ENCODE data around the gene FBXO46.
A peak's percentile ranks its signal among the peaks of the same experiment; 100 is the strongest.

The FBXO46 gene

DNA sequence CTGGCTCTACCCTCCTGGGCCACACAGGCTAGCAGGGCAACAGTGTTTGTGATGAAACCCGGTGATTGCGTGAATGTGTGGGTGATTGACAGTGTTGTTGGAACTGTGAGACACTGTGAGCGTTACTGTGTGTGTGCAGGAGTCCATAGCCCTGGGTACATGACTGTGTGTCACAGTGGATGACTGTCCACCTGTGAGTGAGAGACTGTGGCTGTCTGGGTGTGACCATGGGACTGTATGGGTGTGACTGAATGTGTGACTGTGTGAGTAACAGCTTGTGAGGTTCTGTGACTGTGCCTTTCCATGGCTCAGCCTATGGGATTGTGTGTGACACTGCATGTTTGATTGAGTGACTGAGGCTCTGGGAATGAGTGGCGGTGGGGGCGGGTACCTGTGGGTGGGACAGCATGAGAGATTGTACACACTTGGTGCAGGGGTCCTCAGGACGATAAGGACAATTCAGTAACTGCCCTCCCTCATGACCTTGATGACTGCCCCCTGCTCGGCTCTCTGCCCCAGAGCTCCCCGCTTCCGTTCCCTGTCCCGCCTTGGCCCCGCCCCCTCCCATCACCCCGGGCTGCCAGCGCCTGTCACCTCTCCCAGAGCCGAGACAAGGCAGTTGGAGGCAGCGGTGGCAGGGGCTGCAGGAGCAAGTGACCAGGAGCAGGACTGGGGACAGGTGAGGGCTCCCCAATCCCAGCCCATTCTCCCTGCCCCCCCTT, 62.9 kb downstream of the FBXO46 start, which contains the start of gene GIPR:
GIPR (plus strand) TSS at position 602 of the 722 bp plus-strand sequence. CDS start 1,300 bp downstream, outside the sequence.
- Histone ChIP-seq H3K4me3 (ENCODE audit: low read depth, low read length) (peak within 1 kb of the TSS; percentile 48), H3K4me1 (ENCODE audit: control insufficient read depth, insufficient read depth, low read length) (peaks cover 10% of the 10 kb centered on the region), H3K36me3 (ENCODE audit: control insufficient read depth in 2 of 2, insufficient read depth in 1 of 2, low read length in 2 of 2) (no peaks in the 10 kb centered on the region; a peak in 1 of 3 replicates), H3K27ac (ENCODE audit: extremely low read depth, low read depth, low read length) (no peak within 1 kb of the TSS; the same call in 1 of the 2 replicates), H3K9me3 (ENCODE audit: control insufficient read depth, insufficient read depth, low read depth, low read length) (no peaks in the 10 kb centered on the region)
- POLR2A ChIA-PET: interaction anchor here (0.7 to 3.1 kb wide), 4 partner anchors 14 to 83 kb away, joined by 3 to 8 read pairs (median 4); partner anchors contain the start of genes QPCTL and SNRPD2
- CTCF ChIA-PET: interaction anchor here (0.6 to 4.8 kb wide), 5 partner anchors 10 to 201 kb away, joined by 3 to 31 read pairs (median 4); no protein-coding TSS in a partner anchor
- TF ChIP-seq ZNF76 (tag by site-specific recombination; IDR thresholded peaks at IDR 0.05; ENCODE audit: borderline replicate concordance, low read depth) (peak; percentile 45), BCL11A (tag by site-specific recombination; IDR thresholded peaks at IDR 0.05; ENCODE audit: low read depth) (0 out of 2 replicates have a peak, but pooled peaks have one; percentile 15), ZNF610 (tag by site-specific recombination; IDR thresholded peaks at IDR 0.05; ENCODE audit: borderline replicate concordance) (no peak), GLIS1 (tag by site-specific recombination; IDR thresholded peaks at IDR 0.05) (peak; percentile 41; the same call in 1 of the 2 replicates), ZSCAN30 (tag by site-specific recombination; IDR thresholded peaks at IDR 0.05) (no peak), SP2 (tag by site-specific recombination; IDR thresholded peaks at IDR 0.05) (peak; percentile 72), ZNF174 (tag by site-specific recombination; IDR thresholded peaks at IDR 0.05) (no peak), SP3 (tag by site-specific recombination; IDR thresholded peaks at IDR 0.05) (peak; percentile 71), RBAK (tag by site-specific recombination; IDR thresholded peaks at IDR 0.05) (no peak), ZEB2 (tag by site-specific recombination; IDR thresholded peaks at IDR 0.05) (0 out of 2 replicates have a peak, but pooled peaks have one; percentile 11), ZNF169 (tag by site-specific recombination; IDR thresholded peaks at IDR 0.05) (no peak), KLF9 (tag by site-specific recombination; IDR thresholded peaks at IDR 0.05; ENCODE audit: low read depth) (peak; percentile 70), ZFHX2 (tag by site-specific recombination; conservative IDR thresholded peaks at IDR 0.05) (peak; percentile 36; the same call in 1 of the 2 replicates), OSR2 (tag by site-specific recombination; IDR thresholded peaks at IDR 0.05) (no peak), ZXDB (tag by site-specific recombination; IDR thresholded peaks at IDR 0.05) (0 out of 2 replicates have a peak, but pooled peaks have one; percentile 15), GLI2 (tag by site-specific recombination; IDR thresholded peaks at IDR 0.05; ENCODE audit: borderline replicate concordance, low read depth) (no peak), ZNF600 (tag by site-specific recombination; IDR thresholded peaks at IDR 0.05) (peak; percentile 22; the same call in 1 of the 2 replicates), SCRT2 (tag by site-specific recombination; IDR thresholded peaks at IDR 0.05) (0 out of 2 replicates have a peak, but pooled peaks have one; percentile 28), ZNF292 (tag by site-specific recombination; IDR thresholded peaks at IDR 0.05; ENCODE audit: borderline replicate concordance, low read depth) (no peak)
- TF ChIP-seq, protein P1, sequence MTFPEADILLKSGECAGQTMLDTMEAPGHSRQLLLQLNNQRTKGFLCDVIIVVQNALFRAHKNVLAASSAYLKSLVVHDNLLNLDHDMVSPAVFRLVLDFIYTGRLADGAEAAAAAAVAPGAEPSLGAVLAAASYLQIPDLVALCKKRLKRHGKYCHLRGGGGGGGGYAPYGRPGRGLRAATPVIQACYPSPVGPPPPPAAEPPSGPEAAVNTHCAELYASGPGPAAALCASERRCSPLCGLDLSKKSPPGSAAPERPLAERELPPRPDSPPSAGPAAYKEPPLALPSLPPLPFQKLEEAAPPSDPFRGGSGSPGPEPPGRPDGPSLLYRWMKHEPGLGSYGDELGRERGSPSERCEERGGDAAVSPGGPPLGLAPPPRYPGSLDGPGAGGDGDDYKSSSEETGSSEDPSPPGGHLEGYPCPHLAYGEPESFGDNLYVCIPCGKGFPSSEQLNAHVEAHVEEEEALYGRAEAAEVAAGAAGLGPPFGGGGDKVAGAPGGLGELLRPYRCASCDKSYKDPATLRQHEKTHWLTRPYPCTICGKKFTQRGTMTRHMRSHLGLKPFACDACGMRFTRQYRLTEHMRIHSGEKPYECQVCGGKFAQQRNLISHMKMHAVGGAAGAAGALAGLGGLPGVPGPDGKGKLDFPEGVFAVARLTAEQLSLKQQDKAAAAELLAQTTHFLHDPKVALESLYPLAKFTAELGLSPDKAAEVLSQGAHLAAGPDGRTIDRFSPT (tag by site-specific recombination; IDR thresholded peaks at IDR 0.05): peak; percentile 76; the same call in 1 of the 2 replicates
- TF ChIP-seq, protein P2, sequence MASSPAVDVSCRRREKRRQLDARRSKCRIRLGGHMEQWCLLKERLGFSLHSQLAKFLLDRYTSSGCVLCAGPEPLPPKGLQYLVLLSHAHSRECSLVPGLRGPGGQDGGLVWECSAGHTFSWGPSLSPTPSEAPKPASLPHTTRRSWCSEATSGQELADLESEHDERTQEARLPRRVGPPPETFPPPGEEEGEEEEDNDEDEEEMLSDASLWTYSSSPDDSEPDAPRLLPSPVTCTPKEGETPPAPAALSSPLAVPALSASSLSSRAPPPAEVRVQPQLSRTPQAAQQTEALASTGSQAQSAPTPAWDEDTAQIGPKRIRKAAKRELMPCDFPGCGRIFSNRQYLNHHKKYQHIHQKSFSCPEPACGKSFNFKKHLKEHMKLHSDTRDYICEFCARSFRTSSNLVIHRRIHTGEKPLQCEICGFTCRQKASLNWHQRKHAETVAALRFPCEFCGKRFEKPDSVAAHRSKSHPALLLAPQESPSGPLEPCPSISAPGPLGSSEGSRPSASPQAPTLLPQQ (tag by site-specific recombination; IDR thresholded peaks at IDR 0.05): 0 out of 2 replicates have a peak, but pooled peaks have one; percentile 19
- TF ChIP-seq, protein P3, sequence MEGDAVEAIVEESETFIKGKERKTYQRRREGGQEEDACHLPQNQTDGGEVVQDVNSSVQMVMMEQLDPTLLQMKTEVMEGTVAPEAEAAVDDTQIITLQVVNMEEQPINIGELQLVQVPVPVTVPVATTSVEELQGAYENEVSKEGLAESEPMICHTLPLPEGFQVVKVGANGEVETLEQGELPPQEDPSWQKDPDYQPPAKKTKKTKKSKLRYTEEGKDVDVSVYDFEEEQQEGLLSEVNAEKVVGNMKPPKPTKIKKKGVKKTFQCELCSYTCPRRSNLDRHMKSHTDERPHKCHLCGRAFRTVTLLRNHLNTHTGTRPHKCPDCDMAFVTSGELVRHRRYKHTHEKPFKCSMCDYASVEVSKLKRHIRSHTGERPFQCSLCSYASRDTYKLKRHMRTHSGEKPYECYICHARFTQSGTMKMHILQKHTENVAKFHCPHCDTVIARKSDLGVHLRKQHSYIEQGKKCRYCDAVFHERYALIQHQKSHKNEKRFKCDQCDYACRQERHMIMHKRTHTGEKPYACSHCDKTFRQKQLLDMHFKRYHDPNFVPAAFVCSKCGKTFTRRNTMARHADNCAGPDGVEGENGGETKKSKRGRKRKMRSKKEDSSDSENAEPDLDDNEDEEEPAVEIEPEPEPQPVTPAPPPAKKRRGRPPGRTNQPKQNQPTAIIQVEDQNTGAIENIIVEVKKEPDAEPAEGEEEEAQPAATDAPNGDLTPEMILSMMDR (tag by site-specific recombination; IDR thresholded peaks at IDR 0.05): no peak

All from HEK293 (cell line).